Measurements from ENCODE around the gene TIMM44.

TIMM44 gene

DNA sequence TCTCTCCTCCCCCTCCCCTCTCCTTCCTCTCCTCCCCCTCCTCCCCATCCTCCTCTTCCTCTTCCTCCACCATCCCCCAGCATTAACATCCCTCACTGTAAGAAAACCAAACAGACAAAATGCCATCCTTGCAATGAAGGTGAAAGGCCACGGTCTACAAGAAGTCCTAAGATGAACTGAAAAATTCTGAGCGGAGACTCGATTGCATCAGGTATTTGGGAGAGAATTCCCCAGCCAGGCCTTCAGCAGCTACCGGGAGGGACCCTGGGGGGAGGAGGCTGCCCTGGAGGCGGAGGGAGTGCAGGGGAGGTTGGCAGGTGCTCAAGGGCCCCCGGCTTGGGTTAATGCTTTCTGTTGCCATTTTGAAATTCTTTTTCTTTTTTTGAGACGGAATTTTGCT lies 10.1 kb upstream of the TIMM44 start:
- no peak for DNase-seq
- H3K4me1 ChIP-seq = no peaks in the 10 kb centered on the region
- TF ChIP-seq, protein P1, sequence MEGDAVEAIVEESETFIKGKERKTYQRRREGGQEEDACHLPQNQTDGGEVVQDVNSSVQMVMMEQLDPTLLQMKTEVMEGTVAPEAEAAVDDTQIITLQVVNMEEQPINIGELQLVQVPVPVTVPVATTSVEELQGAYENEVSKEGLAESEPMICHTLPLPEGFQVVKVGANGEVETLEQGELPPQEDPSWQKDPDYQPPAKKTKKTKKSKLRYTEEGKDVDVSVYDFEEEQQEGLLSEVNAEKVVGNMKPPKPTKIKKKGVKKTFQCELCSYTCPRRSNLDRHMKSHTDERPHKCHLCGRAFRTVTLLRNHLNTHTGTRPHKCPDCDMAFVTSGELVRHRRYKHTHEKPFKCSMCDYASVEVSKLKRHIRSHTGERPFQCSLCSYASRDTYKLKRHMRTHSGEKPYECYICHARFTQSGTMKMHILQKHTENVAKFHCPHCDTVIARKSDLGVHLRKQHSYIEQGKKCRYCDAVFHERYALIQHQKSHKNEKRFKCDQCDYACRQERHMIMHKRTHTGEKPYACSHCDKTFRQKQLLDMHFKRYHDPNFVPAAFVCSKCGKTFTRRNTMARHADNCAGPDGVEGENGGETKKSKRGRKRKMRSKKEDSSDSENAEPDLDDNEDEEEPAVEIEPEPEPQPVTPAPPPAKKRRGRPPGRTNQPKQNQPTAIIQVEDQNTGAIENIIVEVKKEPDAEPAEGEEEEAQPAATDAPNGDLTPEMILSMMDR (IDR thresholded peaks at IDR 0.05) = no peak
- peaks cover 0 to 16% (median 7%) of the 10 kb centered on the region in 3 donors for H3K36me3 ChIP-seq
- H3K27me3 ChIP-seq = no peaks in the 10 kb centered on the region
- H3K27ac ChIP-seq = no peak overlapping the region
- intact Hi-C loops (cut with DNase I; ENCODE audit: low total_unique reads) = no loop called here
- no peak overlapping the region for H3K4me3 ChIP-seq
- no peaks in the 10 kb centered on the region for H3K9me3 ChIP-seq

DNA sequence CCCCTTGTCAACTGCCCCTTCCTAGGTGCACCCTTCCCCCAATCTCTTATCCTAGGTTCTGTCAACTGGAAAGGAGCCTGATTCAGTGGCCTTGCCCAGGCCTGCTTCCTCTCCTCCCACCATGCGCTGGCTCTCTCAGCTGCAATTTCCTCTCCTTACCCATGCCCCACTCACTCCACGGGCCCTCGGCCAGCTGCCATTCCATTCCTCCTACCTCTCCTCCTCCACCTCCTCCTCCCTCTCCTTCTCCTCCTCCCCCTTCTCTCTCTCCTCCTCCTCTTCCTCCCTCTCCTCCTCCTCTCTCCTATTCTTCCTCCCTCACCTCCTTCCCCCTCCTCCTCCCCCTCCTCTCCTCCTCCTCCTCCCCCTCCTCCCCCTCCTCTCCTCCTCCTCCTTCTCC lies 9.6 kb upstream of the TIMM44 start:
- no peaks in the 10 kb centered on the region for H3K27me3 ChIP-seq
- peaks cover 0 to 12% (median 4%) of the 10 kb centered on the region in 3 donors for H3K36me3 ChIP-seq
- H3K27ac ChIP-seq = no peak overlapping the region
- DNase-seq = no peak
- no peaks in the 10 kb centered on the region for H3K4me1 ChIP-seq
- intact Hi-C loops (cut with DNase I; ENCODE audit: low total_unique reads) = no loop called here
- H3K9me3 ChIP-seq = no peaks in the 10 kb centered on the region
- TF ChIP-seq, protein P1 (IDR thresholded peaks at IDR 0.05) = no peak
- H3K4me3 ChIP-seq = no peak overlapping the region

DNA sequence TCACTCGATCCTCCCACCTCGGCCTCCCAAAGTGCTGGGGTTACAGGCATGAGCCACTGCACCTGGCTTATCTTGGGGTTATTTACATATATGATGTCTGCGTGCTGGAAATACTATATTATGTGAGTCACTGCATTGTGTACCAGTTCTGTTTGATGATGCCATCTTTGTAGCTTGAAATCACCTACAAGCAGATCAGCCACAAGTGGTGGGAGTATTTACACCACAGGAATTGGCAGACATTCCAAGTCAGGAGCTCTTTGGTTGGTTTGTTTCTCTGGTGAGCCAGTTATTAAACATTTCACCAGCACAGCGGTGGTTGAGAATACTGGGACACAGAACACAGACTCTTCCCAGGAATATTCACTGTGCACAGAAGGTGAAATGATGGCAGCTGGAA lies 4.5 kb upstream of the TIMM44 start:
- TF ChIP-seq, protein P1 (IDR thresholded peaks at IDR 0.05) = no peak
- intact Hi-C loops (cut with DNase I; ENCODE audit: low total_unique reads) = loop anchor here (5.0 to 10.0 kb wide), 2 partner anchors 57 to 304 kb away; partner anchors contain the start of gene ELAVL1
- no peaks in the 10 kb centered on the region for H3K27me3 ChIP-seq

DNA sequence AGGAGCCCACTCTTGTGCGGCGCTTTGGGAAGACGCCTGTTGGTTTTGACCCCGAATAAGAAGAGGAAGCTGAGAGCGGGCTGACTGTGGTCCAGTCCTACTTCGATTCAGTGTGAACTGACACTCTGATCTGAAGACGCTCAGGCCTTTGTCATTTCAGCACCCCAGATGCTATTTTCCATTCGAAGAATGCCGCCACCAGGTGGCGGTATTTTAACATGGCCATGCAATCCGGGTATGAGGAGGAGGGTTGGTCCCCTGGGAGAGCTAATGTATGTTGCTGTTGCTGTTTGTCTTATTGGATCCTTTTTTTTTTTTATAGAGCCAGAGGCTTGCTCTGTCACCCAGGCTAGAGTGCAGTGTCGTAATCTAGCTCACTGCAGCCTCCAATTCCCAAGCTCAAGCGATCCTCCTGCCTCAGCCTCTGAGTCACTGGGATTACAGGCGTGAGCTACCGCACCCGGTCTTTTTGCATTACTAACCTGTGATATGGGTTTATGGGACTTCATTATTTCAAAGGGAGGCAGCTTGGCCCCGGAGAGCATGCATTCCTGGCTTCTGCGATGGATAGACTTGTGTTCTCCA lies 803 bp upstream of the TIMM44 start:
- Histone ChIP-seq H3K4me1 (peaks cover 0 to 29% (median 17%) of the 10 kb centered on the region in 4 donors), H3K27ac (peak overlapping the region; percentile 99 to 100), H3K27me3 (no peaks in the 10 kb centered on the region), H3K9me3 (no peaks in the 10 kb centered on the region), H3K4me3 (peak overlapping the region; percentile 82 to 93), H3K36me3 (peaks cover 17 to 21% (median 17%) of the 10 kb centered on the region in 3 donors)
- peak; percentile 89 to 93 for DNase-seq
- intact Hi-C loops (cut with DNase I; ENCODE audit: low total_unique reads) = loop anchor here (10.0 kb wide), 1 partner anchor 61 kb away; the partner anchor contains the start of gene ELAVL1
- TF ChIP-seq, protein P1 (IDR thresholded peaks at IDR 0.05) = peak; percentile 73 to 84

More for the DNA sequence above, 4.5 kb upstream of the TIMM44 start:
- Histone ChIP-seq H3K4me3 (no peak overlapping the region), H3K36me3 (no peaks in the 10 kb centered on the region), H3K9me3 (no peaks in the 10 kb centered on the region), H3K4me1 (peaks cover 0 to 1% (median under 1%) of the 10 kb centered on the region in 4 donors), H3K27ac (no peak overlapping the region)
- DNase-seq = no peak

DNA sequence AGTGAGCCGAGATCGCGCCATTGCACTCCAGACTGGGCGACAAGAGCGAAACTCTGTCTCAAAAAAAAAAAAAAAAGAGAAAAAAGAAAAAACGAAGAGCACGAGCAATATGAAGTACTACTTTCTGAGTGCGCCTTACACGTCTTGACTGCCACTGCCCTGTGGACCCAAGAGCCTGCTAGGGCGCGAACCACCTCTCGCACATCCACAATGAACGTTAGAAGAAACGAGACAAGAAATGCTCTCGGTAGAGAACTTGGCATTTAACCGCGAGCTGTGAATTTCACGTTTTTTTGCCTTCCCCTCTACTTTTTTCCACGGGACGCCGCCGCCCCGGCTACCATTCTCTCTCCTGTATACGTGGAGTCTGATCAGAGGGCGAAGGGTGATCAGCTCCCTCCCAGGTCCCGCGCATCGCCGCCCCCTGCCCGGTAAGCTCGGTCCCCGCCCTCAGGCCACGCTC lies 454 bp downstream of the TIMM44 start:
- Histone ChIP-seq H3K36me3 (peaks cover 21 to 33% (median 25%) of the 10 kb centered on the region in 3 donors), H3K9me3 (no peaks in the 10 kb centered on the region), H3K4me1 (peaks cover 0 to 29% (median 17%) of the 10 kb centered on the region in 4 donors), H3K27me3 (no peaks in the 10 kb centered on the region), H3K27ac (peak overlapping the region; percentile 99 to 100), H3K4me3 (peak overlapping the region; percentile 82 to 93)
- no peak for DNase-seq
- TF ChIP-seq, protein P1 (IDR thresholded peaks at IDR 0.05) = no peak
- intact Hi-C loops (cut with DNase I; ENCODE audit: low total_unique reads) = loop anchor here (10.0 kb wide), 1 partner anchor 62 kb away; the partner anchor contains the start of gene ELAVL1
